AG20443 (cell line): ENCODE data around the gene JPH2.

ENCODE experiments used
- DNase-seq: peaks from one replicate; pipeline ENCODE4 v3.0.0; 2012; ENCODE audit warnings: low spot score, mixed read lengths

Gene JPH2

GRCh38 chr20:44102582-44102981 lies 84.4 kb downstream of the JPH2 start:
- no peak for DNase-seq

DNA sequence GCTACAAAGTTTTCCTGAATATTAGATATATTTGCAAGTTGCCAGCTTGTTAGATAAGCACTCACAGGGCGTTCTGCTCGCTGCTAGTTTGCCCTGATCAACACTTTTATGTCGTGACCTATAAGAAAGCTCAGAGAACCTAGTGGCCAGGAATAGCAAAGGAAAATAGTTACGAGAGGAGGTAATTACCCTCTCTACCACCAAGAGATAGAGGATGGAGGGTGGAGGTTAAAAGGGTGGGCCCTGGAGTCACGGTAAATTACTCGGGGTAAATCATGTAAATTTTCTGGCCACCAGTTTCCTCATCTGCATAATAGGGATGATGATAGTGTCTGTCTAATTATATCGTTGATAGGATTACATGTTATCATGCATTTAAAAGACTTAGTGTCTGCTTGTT lies 87.2 kb downstream of the JPH2 start:
- no peak for DNase-seq

GRCh38 chr20:44098657-44099056 lies 88.3 kb downstream of the JPH2 start:
- no peak for DNase-seq

GRCh38 chr20:44098256-44098630 lies 88.7 kb downstream of the JPH2 start:
- DNase-seq, result no peak

DNA sequence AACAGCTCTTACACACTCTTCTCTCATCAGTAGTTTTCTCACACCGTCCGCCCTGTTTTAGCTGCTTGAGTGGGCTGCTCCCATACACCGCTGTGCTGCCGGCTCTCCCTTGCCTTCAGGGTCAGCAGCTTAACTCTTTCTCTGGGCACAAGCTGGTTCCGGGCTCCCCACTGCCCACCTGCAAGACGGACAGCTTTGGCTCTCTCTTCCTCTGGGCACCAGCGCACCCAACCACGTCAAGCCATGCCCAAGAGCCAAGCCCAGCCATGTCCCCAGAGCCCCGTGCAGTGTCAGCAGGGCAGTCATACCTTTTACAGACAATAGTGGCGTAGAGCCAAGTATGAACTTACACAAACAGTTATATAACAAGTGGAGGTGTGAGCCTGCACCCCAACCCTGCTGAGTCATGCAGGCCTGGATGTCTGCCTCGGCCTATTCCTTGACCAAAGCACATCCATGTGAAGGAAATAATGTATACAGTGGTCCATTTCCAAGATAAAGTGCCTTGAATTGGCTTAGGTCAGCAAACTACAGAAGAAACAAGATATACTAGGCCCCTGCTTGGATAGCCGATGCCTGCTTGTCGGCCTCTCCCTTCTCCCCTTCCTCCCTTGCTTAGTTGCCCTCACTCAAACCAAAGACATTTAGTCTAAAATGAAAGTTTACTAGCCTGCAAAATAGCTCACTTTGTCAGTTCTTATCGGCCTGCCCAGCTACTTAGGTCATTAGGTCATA lies 89.3 kb downstream of the JPH2 start:
- DNase-seq, result no peak

DNA sequence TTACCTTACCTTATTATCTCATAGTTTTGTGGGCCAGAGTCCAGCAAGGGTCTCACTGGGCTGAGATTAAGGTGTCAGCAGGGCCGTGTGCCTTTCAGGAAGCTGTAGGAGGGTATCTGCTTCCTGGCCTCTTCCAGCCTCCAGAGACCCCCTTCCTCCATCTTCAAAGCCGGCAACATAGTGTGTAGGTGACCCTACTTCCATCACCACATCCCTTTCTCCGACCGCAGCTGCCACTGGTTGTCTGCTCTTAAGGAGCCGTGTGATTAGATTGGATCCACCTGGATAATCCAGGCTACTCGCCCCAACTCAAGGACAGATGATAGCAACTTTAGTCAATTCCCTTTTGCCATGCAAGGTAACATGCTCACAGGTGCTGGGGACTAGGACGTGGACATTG lies 91.2 kb downstream of the JPH2 start:
- DNase-seq, result no peak

DNA sequence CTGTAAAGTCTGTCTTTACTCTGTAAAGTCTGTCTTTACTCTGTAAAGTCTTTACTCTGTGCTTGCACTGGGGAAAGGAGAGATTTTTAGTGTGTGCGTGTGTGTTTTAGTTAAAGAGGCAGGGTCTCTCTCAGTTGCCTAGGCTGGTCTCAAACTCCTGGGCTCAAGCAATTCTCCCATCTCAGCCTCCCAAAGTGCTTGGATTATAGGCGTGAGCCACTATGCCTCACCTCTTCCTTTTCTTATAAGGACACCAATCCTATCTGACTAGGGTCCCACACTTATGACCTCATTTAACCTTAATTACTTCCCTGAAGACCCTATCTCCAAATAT lies 93.8 kb downstream of the JPH2 start:
- DNase-seq, result no peak

- DNase-seq, result peak; percentile 42
These were observed 94.3 kb downstream of the JPH2 start for GRCh38 chr20:44092551-44093248.

DNA sequence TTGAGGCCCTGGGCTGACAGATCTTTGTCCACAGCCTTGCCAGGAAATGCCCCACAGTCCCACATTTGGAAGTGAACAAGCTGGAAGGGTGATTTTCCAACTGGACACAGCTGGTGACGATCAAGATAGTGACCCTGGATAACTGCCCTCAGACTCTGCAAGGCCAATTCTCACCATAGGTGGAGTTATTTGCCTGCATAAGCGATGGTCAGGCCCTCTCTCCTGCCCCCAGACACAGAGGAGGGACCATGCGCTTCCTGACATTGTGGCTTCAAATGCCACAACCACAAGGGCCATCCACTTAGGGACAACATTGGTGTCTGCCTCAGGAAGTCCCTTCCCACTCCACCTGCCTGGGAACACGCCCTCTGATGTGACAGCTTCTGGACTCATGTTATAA lies 96.0 kb downstream of the JPH2 start:
- DNase-seq, result no peak

DNA sequence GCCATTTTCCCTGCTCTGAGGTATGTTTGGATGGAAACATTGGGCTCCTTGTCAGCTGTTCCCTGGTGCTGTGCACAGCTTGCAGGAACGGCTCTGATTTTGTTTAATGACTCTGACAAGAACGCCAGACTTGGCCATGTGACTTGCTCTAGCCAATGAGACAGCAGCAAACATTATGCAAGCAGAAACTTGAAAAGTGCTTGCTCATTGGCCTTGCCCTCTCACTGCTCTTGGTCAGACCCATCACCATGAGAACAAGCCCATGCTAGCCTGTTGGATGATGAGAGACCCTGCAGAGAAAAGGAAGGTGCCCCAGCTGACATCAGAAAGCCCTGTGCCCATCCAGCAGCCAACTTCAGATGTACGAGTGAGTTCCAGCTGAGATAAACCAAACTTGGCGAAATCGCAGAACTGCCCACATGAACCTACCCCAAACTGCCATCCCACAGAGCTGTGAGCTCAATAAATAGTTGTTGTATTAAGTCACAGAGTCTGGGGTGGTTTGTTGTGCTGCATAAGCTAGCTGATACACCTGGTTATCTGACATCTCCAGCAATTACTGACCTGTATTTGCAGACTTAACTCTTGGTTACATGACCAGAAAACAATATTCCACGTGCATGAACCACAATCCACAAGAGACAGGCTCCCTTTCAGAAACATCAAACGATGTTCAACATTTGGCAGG lies 96.9 kb downstream of the JPH2 start:
- DNase-seq, result peak; percentile 71

DNA sequence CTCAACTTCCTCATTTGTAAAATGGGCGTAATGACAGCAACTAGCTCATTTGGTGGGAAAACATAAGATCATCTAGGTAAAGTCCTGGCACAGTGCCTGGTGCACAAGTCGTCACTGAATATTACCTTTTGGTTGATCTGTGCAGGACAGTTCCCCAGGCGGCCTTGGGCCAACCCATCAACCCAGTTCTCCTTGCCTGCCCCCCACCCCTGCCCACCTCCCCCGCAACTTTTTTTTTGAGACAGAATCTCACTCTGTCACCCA lies 99.2 kb downstream of the JPH2 start:
- no peak for DNase-seq

GRCh38 chr20:44087051-44087856 lies 99.7 kb downstream of the JPH2 start:
- no peak for DNase-seq

DNA sequence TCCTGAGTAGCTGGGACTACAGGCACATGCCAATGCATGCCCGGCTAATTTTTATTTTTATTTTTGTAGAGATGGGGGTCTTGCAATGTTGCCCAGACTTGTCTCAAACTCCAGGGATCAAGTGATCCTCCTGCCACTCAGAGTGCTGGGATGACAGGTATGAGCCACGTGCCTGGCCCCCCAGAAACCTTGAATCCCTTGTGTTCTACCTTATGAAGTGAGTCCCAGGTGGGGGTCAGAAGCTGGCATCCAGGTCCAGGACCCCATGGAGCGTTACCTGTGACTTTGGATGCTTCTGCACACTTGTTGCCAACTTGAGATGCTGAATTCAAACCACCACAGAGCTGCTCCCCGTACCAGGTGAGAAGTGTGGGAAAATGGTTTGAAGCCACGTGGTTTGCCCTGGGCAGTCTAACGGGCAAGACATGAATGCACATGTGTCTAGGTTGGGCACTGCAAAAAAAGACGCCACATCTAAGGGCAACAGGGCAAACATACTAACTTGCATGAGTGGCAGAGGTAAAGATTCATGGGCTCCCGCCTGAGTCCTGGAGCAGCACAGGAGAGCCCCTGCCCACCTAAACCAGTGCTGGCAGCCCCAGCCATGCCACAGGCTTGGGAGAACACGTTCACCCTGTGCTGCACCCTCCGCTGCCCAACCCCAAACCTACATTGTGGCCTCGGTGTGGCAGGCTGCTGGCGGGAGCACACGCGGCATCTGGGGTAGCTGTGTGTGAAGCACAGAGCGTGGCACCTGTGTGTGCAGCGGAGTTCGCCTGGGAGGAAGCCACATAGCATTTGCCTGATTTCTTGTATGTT lies 101.2 kb downstream of the JPH2 start:
- no peak for DNase-seq

GRCh38 chr20:44084891-44085290 lies 102.1 kb downstream of the JPH2 start:
- DNase-seq, result no peak

- no peak for DNase-seq
These were observed 102.5 kb downstream of the JPH2 start for GRCh38 chr20:44084439-44084838.

DNA sequence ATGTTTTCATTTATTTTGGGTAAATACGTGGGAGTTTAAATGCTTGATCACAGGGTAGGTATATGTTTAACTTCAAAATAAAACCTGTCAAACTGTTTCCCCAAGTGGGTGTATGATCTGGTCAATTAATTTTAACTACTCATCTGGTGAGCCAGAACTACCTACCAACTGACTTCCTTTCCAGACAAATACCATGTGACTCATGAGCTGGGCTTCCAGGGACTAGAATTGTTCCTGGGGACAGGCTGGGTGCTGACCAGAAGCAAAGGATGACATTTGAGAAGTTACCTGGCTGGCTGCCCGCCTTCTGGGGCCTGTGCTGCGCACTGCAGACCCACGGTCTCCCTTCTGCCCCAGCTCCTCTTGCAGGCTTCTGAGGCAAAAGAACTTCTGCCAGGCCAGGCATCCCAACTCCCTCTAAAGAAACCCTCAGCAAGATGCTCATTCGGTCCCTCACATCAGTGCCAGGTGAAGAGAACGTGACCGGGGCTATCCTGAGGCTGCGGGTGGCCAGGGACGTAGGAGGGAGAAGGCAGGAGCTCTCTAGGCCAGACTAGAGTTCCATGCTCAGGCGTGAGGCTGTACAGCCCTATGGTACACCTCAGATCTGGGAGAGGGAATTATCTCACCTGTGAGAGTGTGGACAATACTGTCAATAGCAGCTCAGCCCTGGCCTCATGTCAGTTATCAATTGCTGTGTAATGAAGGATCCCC lies 103.6 kb downstream of the JPH2 start:
- DNase-seq, result peak; percentile 53

DNA sequence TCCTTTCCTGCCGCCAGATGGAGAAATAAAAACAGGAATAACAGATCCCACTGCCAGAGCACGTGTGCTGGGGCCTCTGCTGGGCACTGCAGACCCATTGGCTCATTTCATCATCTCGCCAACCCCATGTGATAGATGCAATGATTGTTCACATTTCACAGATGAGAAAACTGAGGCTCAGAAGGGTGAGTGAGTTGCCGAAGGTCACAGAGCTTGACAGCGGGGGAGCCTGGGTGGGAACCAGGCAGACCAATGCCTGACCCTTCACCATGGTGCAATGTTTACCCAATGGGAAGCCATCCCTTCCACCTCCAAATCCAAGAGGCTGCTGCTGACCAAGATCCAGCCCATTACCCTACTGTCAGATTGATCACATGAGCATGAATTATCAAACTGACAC lies 105.1 kb downstream of the JPH2 start:
- DNase-seq, result no peak

- DNase-seq, result no peak
These were observed 105.5 kb downstream of the JPH2 start for GRCh38 chr20:44081476-44081875.

DNA sequence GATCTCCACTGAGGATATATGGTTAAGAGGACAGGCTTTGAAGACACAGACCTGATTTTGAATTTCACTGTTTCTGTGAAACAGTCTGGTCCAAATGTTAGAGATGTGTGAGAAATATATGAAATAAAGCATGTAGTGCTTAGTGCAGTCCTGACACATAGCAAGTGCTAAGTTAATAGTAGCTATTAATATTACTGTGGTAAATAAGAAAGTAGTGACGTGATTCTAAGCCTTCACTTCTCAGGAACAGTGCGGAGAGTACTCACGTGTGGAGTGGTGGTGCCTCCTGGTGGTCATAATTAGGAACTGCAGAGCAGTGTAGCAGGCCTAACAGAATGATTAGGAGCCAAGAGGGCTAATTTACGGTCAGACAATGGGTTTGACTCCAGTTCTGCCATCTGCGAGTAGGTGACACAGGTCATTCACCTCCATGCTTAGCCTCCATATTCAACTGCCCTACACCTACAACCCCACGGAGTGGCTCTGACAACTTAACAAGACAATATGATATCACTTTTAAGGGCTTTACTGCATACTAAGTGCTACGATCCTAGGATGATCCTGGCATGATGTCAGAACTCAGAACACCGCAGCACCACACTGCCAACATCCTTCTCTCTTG lies 106.2 kb downstream of the JPH2 start:
- DNase-seq, result peak; percentile 89

- no peak for DNase-seq
These were observed 106.9 kb downstream of the JPH2 start for GRCh38 chr20:44080064-44080463.

GRCh38 chr20:44079291-44079690 lies 107.7 kb downstream of the JPH2 start:
- DNase-seq, result no peak
